ENCODE results near the gene RGS16. TPM values are rescaled to one million over a fixed set of nuclear protein-coding genes. Genes with fewer than 3 reads are reported as not detected.

RGS16 gene
- total RNA-seq, 2 experiments from 2014 or later = 20.1 to 29.5 TPM

GRCh38 chr1:182621906-182622305, 17.7 kb upstream of the RGS16 start:
- Histone ChIP-seq H4K20me1 (ENCODE audit: insufficient read depth, low read length) (no peaks in the 10 kb centered on the region), H3K79me2 (ENCODE audit: insufficient read depth, low read depth, low read length) (no peaks in the 10 kb centered on the region), H3K27ac (ENCODE audit: low read depth, low read length, poor library complexity, severe bottlenecking) (no peak overlapping the region), H2AFZ (ENCODE audit: low read length) (no peak overlapping the region), H3K36me3 (ENCODE audit: insufficient read depth, low read length) (no peaks in the 10 kb centered on the region; the same call in 1 of the 2 replicates), H3K9me2 (ENCODE audit: insufficient read depth, low read length) (no peaks in the 10 kb centered on the region), H3K4me2 (ENCODE audit: low read length) (no peak overlapping the region), H3K4me1 (ENCODE audit: insufficient read depth, low read length, poor library complexity, severe bottlenecking) (peaks cover 77% of the 10 kb centered on the region), H3K4me3 (ENCODE audit: low read depth, low read length, poor library complexity, severe bottlenecking) (no peak overlapping the region), H3K9me3 (ENCODE audit: low read length) (peaks cover 3% of the 10 kb centered on the region; the same call in 1 of the 2 replicates)
- DNase-seq (ENCODE audit: low spot score) = no peak
- ChIA-PET POLR2A (no interaction called here), CTCF (ENCODE audit: unreplicated experiment) (no interaction called here)
- BruUV-seq (replicated peaks) = no TSS peak
- intact Hi-C loops (cut with micrococcal nuclease; ENCODE audit: unreplicated experiment) = no loop called here
- no peak for TF ChIP-seq EZH2phosphoT487 (IDR thresholded peaks at IDR 0.05; ENCODE audit: borderline replicate concordance, low read depth, low read length)
- TF ChIP-seq, protein P1, sequence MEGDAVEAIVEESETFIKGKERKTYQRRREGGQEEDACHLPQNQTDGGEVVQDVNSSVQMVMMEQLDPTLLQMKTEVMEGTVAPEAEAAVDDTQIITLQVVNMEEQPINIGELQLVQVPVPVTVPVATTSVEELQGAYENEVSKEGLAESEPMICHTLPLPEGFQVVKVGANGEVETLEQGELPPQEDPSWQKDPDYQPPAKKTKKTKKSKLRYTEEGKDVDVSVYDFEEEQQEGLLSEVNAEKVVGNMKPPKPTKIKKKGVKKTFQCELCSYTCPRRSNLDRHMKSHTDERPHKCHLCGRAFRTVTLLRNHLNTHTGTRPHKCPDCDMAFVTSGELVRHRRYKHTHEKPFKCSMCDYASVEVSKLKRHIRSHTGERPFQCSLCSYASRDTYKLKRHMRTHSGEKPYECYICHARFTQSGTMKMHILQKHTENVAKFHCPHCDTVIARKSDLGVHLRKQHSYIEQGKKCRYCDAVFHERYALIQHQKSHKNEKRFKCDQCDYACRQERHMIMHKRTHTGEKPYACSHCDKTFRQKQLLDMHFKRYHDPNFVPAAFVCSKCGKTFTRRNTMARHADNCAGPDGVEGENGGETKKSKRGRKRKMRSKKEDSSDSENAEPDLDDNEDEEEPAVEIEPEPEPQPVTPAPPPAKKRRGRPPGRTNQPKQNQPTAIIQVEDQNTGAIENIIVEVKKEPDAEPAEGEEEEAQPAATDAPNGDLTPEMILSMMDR (conservative IDR thresholded peaks at IDR 0.05; ENCODE audit: low read length) = no peak

- no TSS peak for BruUV-seq (replicated peaks)
- H4K20me1 ChIP-seq (ENCODE audit: insufficient read depth, low read length) = no peaks in the 10 kb centered on the region
- H3K4me2 ChIP-seq (ENCODE audit: low read length) = no peak overlapping the region
- no peaks in the 10 kb centered on the region for H3K79me2 ChIP-seq (ENCODE audit: insufficient read depth, low read depth, low read length)
- H2AFZ ChIP-seq (ENCODE audit: low read length) = no peak overlapping the region
- CTCF ChIA-PET (ENCODE audit: unreplicated experiment) = interaction anchor here (1.0 kb wide), 1 partner anchor 53 kb away, joined by 3 read pairs; no protein-coding TSS in a partner anchor
- POLR2A ChIA-PET = interaction anchor here (0.6 to 3.3 kb wide), 7 partner anchors 8 to 194 kb away, joined by 3 to 12 read pairs (median 5); no protein-coding TSS in a partner anchor
- H3K9me2 ChIP-seq (ENCODE audit: insufficient read depth, low read length) = no peaks in the 10 kb centered on the region
- TF ChIP-seq, protein P1 (conservative IDR thresholded peaks at IDR 0.05; ENCODE audit: low read length) = no peak
- TF ChIP-seq EZH2phosphoT487 (IDR thresholded peaks at IDR 0.05; ENCODE audit: borderline replicate concordance, low read depth, low read length) = no peak
- peaks cover 77% of the 10 kb centered on the region for H3K4me1 ChIP-seq (ENCODE audit: insufficient read depth, low read length, poor library complexity, severe bottlenecking)
- DNase-seq (ENCODE audit: low spot score) = no peak
- H3K36me3 ChIP-seq (ENCODE audit: insufficient read depth, low read length) = no peaks in the 10 kb centered on the region; the same call in 1 of the 2 replicates
- peaks cover 3% of the 10 kb centered on the region; the same call in 1 of the 2 replicates for H3K9me3 ChIP-seq (ENCODE audit: low read length)
- no peak overlapping the region for H3K4me3 ChIP-seq (ENCODE audit: low read depth, low read length, poor library complexity, severe bottlenecking)
- H3K27ac ChIP-seq (ENCODE audit: low read depth, low read length, poor library complexity, severe bottlenecking) = no peak overlapping the region
- intact Hi-C loops (cut with micrococcal nuclease; ENCODE audit: unreplicated experiment) = no loop called here
These were observed 16.9 kb upstream of the RGS16 start for GRCh38 chr1:182620924-182621585.

Data from OCI-LY7 (cell line).